ENCODE results near the gene S100A7. TPM values are rescaled to one million over a fixed set of nuclear protein-coding genes. Genes with fewer than 3 reads are reported as not detected.
A peak's percentile ranks its signal among the peaks of the same experiment; 100 is the strongest.

S100A7 gene
- total and polyA plus RNA-seq, 2 of the 4 experiments (the other 2 are of a cell fraction): not detected

DNA sequence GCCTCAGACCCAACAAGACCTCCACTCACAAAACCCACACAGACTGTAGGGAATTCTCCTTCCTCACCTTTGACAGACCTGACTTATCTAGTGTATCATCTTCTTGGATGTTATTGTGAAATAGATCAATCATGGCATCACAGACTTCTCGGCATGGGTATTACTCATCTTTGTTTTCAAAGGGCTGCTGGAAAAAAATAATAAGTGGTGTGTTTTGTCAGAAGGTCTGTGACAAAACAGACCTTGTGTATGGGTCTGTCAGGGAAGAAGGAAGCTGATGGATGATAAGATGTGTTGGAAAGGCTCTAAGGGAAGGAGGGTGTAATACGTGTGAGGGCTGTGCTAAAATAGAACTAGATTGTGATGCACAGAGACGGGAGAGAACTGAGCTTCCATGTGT, 13.9 kb upstream of the S100A7 start:
- no peaks in the 10 kb centered on the region for H3K4me1 ChIP-seq (ENCODE audit: control insufficient read depth, insufficient read depth, low read length)
- H3K9me1 ChIP-seq (ENCODE audit: insufficient read depth, low read length): no peaks in the 10 kb centered on the region
- H3K18ac ChIP-seq (ENCODE audit: low read depth, low read length): no peak overlapping the region
- no peak overlapping the region for H2BK120ac ChIP-seq (ENCODE audit: low read depth, low read length)
- no peak for ATAC-seq (ENCODE audit: low read depth)
- CTCF ChIA-PET: no interaction called here
- dilution Hi-C loops (cut with HindIII; ENCODE audit: low sequenced_read_pairs, unreplicated experiment): no loop called here
- no peak overlapping the region for H3K23ac ChIP-seq (ENCODE audit: low read depth, low read length)
- H3K4me3 ChIP-seq (ENCODE audit: insufficient read depth, low read depth, low read length): no peak overlapping the region
- no peak overlapping the region for H3K27ac ChIP-seq (ENCODE audit: insufficient read depth, low read length)
- in situ Hi-C loops (cut with MboI; ENCODE audit: low sequenced_read_pairs): no loop called here
- peaks cover 1% of the 10 kb centered on the region; the same call in 1 of the 2 replicates for H3K9me3 ChIP-seq (ENCODE audit: control insufficient read depth, insufficient read depth, low read length)
- no peak overlapping the region for H2AK9ac ChIP-seq (replicated peaks; ENCODE audit: low read depth, low read length, poor library complexity)
- H4K8ac ChIP-seq (ENCODE audit: low read depth in 2 of 2, low read length in 2 of 2): no peak overlapping the region
- H3K56ac ChIP-seq (ENCODE audit: extremely low read depth, insufficient read depth, low read length): no peak overlapping the region
- no peak overlapping the region for H3K9ac ChIP-seq (ENCODE audit: low read depth, low read length)
- no peak overlapping the region for H2BK20ac ChIP-seq (ENCODE audit: low read depth, low read length)
- WGBS, 2 experiments (ENCODE audit: extremely low coverage in 2 of 2, insufficient read length in 1 of 2): 40% methylated on average over 1 of the region's 3 CpGs; no CpG with 5 or more reads in 1 of the 2 experiments
- H3K79me1 ChIP-seq (ENCODE audit: low read depth in 1 of 2, low read length in 2 of 2): no peaks in the 10 kb centered on the region
- POLR2A ChIA-PET (ENCODE audit: unreplicated experiment): no interaction called here
- no peak overlapping the region for H2BK5ac ChIP-seq (ENCODE audit: low read depth, low read length, poor library complexity, severe bottlenecking)
- no peaks in the 10 kb centered on the region for H3K36me3 ChIP-seq (ENCODE audit: control insufficient read depth, insufficient read depth, low read length)
- H2BK15ac ChIP-seq (ENCODE audit: low read depth, low read length): no peak overlapping the region
- H3K4me2 ChIP-seq (ENCODE audit: low read depth, low read length): no peak overlapping the region
- TF ChIP-seq CTCF (conservative IDR thresholded peaks at IDR 0.05; ENCODE audit: low read depth, low read length) (no peak), SMC3 (IDR thresholded peaks at IDR 0.05; ENCODE audit: low read depth, low read length) (no peak), CEBPB (IDR thresholded peaks at IDR 0.05; ENCODE audit: low read depth, low read length) (peak; percentile 40), MAFK (IDR thresholded peaks at IDR 0.05; ENCODE audit: low read depth, low read length) (no peak), RCOR1 (IDR thresholded peaks at IDR 0.05; ENCODE audit: insufficient replicate concordance, low read length) (no peak), MXI1 (IDR thresholded peaks at IDR 0.05; ENCODE audit: borderline replicate concordance, low read depth, low read length) (no peak), POLR2A (IDR thresholded peaks at IDR 0.05; ENCODE audit: low read depth, low read length) (no peak)
- H3K14ac ChIP-seq (replicated peaks; ENCODE audit: low read depth, low read length): no peak overlapping the region
- H2AK5ac ChIP-seq (ENCODE audit: low read depth, low read length): no peak overlapping the region
- no peak overlapping the region for H2AFZ ChIP-seq (replicated peaks; ENCODE audit: low read length, poor library complexity)
- intact Hi-C loops (cut with micrococcal nuclease): no loop called here
- no peak overlapping the region for H4K5ac ChIP-seq (ENCODE audit: low read depth, low read length)
- no TSS peak for BruUV-seq (replicated peaks)
- no peak overlapping the region for H4K91ac ChIP-seq (ENCODE audit: insufficient read depth, low read depth, low read length)
- peaks cover 13% of the 10 kb centered on the region for H3K27me3 ChIP-seq (ENCODE audit: control insufficient read depth, insufficient read depth, low read length)
- no peak for DNase-seq
- no peaks in the 10 kb centered on the region for H4K20me1 ChIP-seq (ENCODE audit: insufficient read depth, low read length)
- H3K4ac ChIP-seq (ENCODE audit: low read depth, low read length): no peak overlapping the region

All from IMR-90 (cell line).